ENCODE results near the gene LTBP1.
"Not testable (repeated sequence)": the region's sequence is repeated elsewhere in the genome, so short reads cannot be mapped to it uniquely, and the experiment has no call there.

Gene LTBP1

DNA sequence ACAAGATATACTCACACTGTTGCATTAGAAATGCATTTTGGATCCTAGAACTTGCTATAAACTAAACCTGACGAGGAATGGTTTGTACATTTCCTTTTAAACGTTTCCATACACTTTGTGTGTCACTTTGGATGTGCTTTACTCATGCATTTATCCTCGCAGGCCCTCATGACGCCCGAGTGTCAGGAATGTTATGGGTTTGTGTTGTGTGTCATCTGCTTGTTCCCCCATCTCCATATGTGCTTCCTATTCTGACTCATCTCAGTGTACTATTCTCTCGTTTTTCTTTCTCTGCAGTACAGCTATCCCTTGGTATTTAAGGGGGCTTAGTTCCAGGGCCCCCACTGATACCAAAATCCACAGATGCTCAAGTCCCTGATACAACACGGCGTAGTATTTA, 408.2 kb downstream of the LTBP1 start:
- Histone ChIP-seq H3K27ac (ENCODE audit: low read length) (no peak overlapping the region), H3K27me3 (ENCODE audit: control insufficient read depth, insufficient read depth, low read length) (no peaks in the 10 kb centered on the region), H3K9me3 (ENCODE audit: control insufficient read depth, low read depth, low read length) (no peaks in the 10 kb centered on the region), H3K36me3 (ENCODE audit: control insufficient read depth, low read depth, low read length) (no peaks in the 10 kb centered on the region), H3K4me3 (ENCODE audit: low read length) (no peak overlapping the region), H3K4me1 (ENCODE audit: control insufficient read depth, low read depth, low read length) (no peaks in the 10 kb centered on the region), H3K9ac (ENCODE audit: low read length) (no peak overlapping the region)

DNA sequence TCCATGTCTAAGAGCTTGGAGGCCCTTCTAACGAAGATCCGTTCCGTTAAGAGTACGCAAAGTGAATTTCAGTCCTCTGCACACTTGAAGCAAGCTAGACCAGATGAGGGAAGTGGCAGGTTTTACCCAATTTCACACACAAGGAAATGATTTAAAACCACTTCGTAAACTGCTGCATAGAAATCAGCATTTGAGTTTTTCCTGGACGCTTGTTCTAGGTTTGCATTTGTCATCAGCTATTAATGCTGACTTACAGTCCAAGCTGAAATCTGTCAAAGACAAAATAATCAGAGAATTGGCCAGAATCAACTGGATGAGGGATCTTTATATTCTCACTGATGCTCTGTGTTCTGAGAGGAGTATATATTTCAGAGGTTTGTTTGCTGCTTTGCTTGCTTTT, 412.1 kb downstream of the LTBP1 start:
- Histone ChIP-seq H3K9ac (ENCODE audit: low read length) (no peak overlapping the region), H3K4me3 (ENCODE audit: low read length) (no peak overlapping the region), H3K27ac (ENCODE audit: low read length) (no peak overlapping the region), H3K27me3 (ENCODE audit: control insufficient read depth, insufficient read depth, low read length) (no peaks in the 10 kb centered on the region), H3K36me3 (ENCODE audit: control insufficient read depth, low read depth, low read length) (no peaks in the 10 kb centered on the region), H3K9me3 (ENCODE audit: control insufficient read depth, low read depth, low read length) (no peaks in the 10 kb centered on the region), H3K4me1 (ENCODE audit: control insufficient read depth, low read depth, low read length) (no peaks in the 10 kb centered on the region)

DNA sequence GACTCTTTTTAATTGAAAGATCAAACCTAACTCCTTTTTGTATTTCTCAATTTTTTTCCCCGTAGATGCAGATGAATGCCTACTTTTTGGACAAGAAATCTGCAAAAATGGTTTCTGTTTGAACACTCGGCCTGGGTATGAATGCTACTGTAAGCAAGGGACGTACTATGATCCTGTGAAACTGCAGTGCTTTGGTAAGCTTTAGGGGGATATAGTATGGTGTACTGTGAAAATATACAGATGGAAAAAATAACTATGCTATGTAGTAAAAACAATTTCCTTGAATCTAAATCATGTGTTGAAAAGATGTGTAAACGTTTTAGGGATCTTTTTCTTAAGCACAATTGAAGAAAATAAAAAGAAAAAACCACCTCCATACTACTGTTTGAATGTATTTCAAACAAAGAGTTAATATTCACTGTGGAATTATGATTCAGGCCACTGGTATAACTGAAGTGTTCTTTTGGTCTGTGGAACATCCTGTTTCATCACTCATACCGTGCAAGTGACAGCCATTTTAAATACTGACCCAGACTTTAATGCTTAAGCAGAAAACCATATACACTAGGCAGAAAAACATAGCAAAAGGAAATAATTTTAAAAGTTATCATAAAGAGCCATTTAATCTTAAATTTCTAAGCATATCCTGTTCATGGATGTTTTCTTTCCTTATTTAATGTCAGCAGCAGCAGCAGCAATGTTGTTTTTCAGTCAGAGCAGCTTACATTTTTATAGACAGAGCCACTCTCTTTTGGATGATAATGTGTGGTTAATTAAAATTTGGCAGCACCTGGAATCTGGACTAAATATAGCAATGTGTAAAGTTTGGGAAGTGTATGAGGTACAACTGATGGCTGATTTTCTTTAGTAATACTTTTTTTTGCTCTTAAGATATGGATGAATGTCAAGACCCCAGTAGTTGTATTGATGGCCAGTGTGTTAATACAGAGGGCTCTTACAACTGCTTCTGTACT, 416.9 kb downstream of the LTBP1 start:
- Histone ChIP-seq H3K27ac (ENCODE audit: low read length) (no peak overlapping the region), H3K4me1 (ENCODE audit: control insufficient read depth, low read depth, low read length) (no peaks in the 10 kb centered on the region), H3K27me3 (ENCODE audit: control insufficient read depth, insufficient read depth, low read length) (no peaks in the 10 kb centered on the region), H3K36me3 (ENCODE audit: control insufficient read depth, low read depth, low read length) (no peaks in the 10 kb centered on the region), H3K9ac (ENCODE audit: low read length) (no peak overlapping the region), H3K4me3 (ENCODE audit: low read length) (no peak overlapping the region), H3K9me3 (ENCODE audit: control insufficient read depth, low read depth, low read length) (no peaks in the 10 kb centered on the region)

DNA sequence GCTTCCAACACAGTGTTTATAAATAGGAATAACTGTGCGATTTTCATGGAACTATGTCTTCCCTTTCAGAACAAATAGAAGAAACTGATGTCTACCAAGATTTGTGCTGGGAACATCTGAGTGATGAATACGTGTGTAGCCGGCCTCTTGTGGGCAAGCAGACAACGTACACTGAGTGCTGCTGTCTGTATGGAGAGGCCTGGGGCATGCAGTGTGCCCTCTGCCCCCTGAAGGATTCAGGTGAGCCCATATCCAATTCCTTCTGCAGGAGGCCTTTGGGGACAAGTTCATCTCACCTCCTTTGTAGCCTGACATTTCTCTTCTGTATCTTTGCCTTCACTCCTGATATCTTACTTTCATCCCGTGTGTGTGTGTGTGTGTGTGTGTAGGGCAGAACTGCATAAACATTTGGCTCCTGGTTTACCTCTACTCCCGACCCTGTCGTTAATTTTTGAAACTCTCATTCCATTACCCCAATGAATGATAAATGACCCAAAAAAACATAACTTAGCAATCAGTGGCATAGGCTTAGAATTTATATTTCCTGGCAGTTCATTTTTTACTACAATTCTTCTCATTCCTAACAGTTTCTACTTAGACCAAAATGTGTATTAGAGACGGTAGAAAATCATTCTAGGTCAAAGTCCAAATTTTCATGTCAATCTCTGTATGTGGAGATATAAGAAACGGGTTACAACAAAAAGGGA, 418.7 kb downstream of the LTBP1 start:
- H3K9ac ChIP-seq (ENCODE audit: low read length), result no peak overlapping the region

DNA sequence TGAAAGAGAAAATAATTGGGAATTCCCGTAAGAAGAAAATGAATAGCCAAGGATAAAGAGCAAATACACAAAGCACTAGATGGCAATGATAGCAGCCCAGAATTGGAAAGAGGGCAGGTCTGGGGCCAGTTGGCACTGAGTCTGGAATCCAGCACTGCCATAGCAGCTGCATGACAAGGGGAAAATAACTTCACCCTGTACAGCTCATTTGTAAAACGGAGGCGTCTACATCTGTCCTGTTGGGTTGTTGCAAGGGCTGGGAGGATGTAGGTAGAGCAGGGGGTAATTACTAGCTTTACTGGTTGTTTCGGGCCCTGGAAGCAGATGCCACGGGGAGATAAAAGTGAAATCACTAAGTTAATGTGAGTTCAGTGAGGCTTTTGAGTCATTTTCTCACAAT, 419.7 kb downstream of the LTBP1 start:
- no peak overlapping the region for H3K27ac ChIP-seq (ENCODE audit: low read length)
- H3K9ac ChIP-seq (ENCODE audit: low read length), result no peak overlapping the region
- H3K9me3 ChIP-seq (ENCODE audit: control insufficient read depth, low read depth, low read length), result no peaks in the 10 kb centered on the region
- H3K4me1 ChIP-seq (ENCODE audit: control insufficient read depth, low read depth, low read length), result no peaks in the 10 kb centered on the region
- no peaks in the 10 kb centered on the region for H3K36me3 ChIP-seq (ENCODE audit: control insufficient read depth, low read depth, low read length)
- no peak overlapping the region for H3K4me3 ChIP-seq (ENCODE audit: low read length)
- H3K27me3 ChIP-seq (ENCODE audit: control insufficient read depth, insufficient read depth, low read length), result no peaks in the 10 kb centered on the region

More for the DNA sequence above, 418.7 kb downstream of the LTBP1 start:
- Histone ChIP-seq H3K4me3 (ENCODE audit: low read length) (no peak overlapping the region), H3K4me1 (ENCODE audit: control insufficient read depth, low read depth, low read length) (no peaks in the 10 kb centered on the region), H3K27me3 (ENCODE audit: control insufficient read depth, insufficient read depth, low read length) (no peaks in the 10 kb centered on the region), H3K36me3 (ENCODE audit: control insufficient read depth, low read depth, low read length) (no peaks in the 10 kb centered on the region), H3K27ac (ENCODE audit: low read length) (no peak overlapping the region), H3K9me3 (ENCODE audit: control insufficient read depth, low read depth, low read length) (no peaks in the 10 kb centered on the region)

DNA sequence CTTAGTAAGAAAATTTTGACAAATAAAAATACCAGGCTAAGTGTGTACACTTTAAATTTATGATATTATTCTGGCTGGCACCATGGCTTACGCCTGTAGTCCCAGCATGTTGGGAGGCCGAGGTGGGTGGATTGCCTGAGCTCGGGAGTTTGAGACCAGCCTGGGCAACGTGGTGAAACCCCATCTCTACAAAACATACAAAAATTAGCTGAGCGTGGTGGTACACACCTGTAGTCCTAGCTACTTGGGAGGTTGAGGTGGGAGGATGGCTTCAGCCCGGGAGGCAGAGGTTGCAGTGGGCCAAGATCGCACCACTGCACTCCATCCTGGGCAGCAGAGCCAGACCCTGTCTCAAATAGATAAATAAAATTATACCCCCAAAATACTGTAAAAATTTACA, 421.8 kb downstream of the LTBP1 start:
- H3K9ac ChIP-seq (ENCODE audit: low read length); H3K4me1 ChIP-seq (ENCODE audit: control insufficient read depth, low read depth, low read length); H3K36me3 ChIP-seq (ENCODE audit: control insufficient read depth, low read depth, low read length); H3K27me3 ChIP-seq (ENCODE audit: control insufficient read depth, insufficient read depth, low read length); H3K9me3 ChIP-seq (ENCODE audit: control insufficient read depth, low read depth, low read length); H3K27ac ChIP-seq (ENCODE audit: low read length); H3K4me3 ChIP-seq (ENCODE audit: low read length): not testable (repeated sequence)

DNA sequence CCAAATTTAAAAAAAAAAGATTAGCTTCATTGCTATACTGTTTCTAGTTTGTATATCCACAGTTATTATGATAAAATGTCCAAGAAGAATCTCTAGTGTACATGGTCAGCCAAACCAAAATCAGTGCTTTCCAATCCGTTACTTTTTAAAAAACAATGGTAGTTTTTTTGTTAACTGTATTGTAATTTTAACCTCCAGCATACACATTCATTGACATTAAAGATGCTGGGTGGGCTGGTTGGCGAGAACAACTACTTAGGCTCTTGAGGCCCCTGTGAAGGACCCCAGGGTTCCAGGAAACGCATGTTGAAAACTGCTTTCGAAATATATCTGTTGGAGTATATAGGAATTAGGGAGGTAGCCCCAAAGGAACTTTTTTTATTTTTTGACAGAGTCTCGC, 422.4 kb downstream of the LTBP1 start:
- Histone ChIP-seq H3K9ac (ENCODE audit: low read length) (no peak overlapping the region), H3K27me3 (ENCODE audit: control insufficient read depth, insufficient read depth, low read length) (no peaks in the 10 kb centered on the region), H3K27ac (ENCODE audit: low read length) (no peak overlapping the region), H3K4me1 (ENCODE audit: control insufficient read depth, low read depth, low read length) (no peaks in the 10 kb centered on the region), H3K9me3 (ENCODE audit: control insufficient read depth, low read depth, low read length) (no peaks in the 10 kb centered on the region), H3K4me3 (ENCODE audit: low read length) (no peak overlapping the region), H3K36me3 (ENCODE audit: control insufficient read depth, low read depth, low read length) (no peaks in the 10 kb centered on the region)

DNA sequence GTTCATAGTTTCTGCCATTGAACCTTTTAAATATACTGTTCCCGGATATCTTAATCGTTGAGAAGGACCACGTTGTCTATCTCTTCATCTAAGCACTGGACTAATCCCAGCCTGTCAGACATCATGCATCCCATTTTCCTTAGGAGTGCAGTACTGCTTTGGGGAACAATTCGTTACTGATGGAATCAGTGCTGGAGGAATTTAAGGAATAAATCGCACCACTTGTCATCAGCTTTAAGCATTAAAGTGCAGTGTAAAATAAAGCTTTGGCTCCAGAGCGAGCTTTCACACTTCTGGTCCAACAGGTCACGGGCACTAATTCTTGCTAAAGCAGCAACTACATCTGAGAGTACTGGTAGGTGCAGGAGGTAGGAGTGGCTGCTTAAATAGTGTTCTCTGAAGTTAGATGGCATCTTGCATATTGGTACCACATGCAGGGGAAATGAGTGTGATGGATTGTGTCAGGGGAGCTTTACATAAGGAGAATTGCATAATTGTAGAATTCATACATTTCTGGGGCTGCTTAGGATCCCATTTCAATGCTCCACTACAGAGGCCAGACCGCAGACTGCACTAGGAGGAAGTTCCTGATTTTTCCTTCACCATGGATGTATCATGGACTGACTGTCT, 424.0 kb downstream of the LTBP1 start:
- Histone ChIP-seq H3K27me3 (ENCODE audit: control insufficient read depth, insufficient read depth, low read length) (no peaks in the 10 kb centered on the region), H3K9ac (ENCODE audit: low read length) (no peak overlapping the region), H3K36me3 (ENCODE audit: control insufficient read depth, low read depth, low read length) (no peaks in the 10 kb centered on the region), H3K4me1 (ENCODE audit: control insufficient read depth, low read depth, low read length) (no peaks in the 10 kb centered on the region), H3K4me3 (ENCODE audit: low read length) (no peak overlapping the region), H3K27ac (ENCODE audit: low read length) (no peak overlapping the region), H3K9me3 (ENCODE audit: control insufficient read depth, low read depth, low read length) (no peaks in the 10 kb centered on the region)

- Histone ChIP-seq H3K9me3 (ENCODE audit: control insufficient read depth, low read depth, low read length) (no peaks in the 10 kb centered on the region), H3K36me3 (ENCODE audit: control insufficient read depth, low read depth, low read length) (no peaks in the 10 kb centered on the region), H3K27ac (ENCODE audit: low read length) (no peak overlapping the region), H3K4me1 (ENCODE audit: control insufficient read depth, low read depth, low read length) (peaks cover 4% of the 10 kb centered on the region), H3K27me3 (ENCODE audit: control insufficient read depth, insufficient read depth, low read length) (no peaks in the 10 kb centered on the region), H3K4me3 (ENCODE audit: low read length) (no peak overlapping the region), H3K9ac (ENCODE audit: low read length) (no peak overlapping the region)
Measured at GRCh38 chr2:33371304-33372090, 424.7 kb downstream of the LTBP1 start.

DNA sequence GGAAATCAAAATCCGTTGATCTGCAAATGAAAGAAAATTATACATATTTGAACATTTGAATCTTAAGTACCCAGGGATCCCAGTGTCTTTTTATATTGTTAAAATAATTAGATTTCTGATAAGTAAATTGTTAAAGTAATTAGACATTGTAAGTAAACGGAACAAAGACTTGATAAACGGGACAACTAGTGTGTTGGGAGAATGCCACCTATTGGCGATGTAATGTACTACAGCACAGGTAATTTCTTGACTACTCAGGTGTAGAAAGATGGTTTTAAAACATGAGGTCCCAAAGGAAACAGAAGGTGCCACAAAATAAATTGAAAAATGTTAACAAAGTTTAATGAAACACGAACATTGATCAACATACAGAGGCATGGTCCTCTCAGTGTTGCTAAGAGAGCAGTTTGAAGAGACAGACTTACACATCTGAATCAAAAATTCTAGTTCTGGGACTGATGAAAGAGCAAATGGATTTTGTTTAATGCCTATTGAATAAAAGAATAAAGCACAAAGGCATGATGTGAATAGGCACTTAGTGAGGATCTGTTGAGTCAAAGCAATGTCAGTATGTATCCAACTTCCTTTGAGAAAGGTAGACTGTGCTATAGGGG, 426.3 kb downstream of the LTBP1 start:
- H3K36me3 ChIP-seq (ENCODE audit: control insufficient read depth, low read depth, low read length), result no peaks in the 10 kb centered on the region
- H3K4me1 ChIP-seq (ENCODE audit: control insufficient read depth, low read depth, low read length), result peaks cover 10% of the 10 kb centered on the region
- no peaks in the 10 kb centered on the region for H3K9me3 ChIP-seq (ENCODE audit: control insufficient read depth, low read depth, low read length)
- H3K4me3 ChIP-seq (ENCODE audit: low read length), result no peak overlapping the region
- H3K27ac ChIP-seq (ENCODE audit: low read length), result no peak overlapping the region
- H3K9ac ChIP-seq (ENCODE audit: low read length), result no peak overlapping the region
- H3K27me3 ChIP-seq (ENCODE audit: control insufficient read depth, insufficient read depth, low read length), result no peaks in the 10 kb centered on the region

DNA sequence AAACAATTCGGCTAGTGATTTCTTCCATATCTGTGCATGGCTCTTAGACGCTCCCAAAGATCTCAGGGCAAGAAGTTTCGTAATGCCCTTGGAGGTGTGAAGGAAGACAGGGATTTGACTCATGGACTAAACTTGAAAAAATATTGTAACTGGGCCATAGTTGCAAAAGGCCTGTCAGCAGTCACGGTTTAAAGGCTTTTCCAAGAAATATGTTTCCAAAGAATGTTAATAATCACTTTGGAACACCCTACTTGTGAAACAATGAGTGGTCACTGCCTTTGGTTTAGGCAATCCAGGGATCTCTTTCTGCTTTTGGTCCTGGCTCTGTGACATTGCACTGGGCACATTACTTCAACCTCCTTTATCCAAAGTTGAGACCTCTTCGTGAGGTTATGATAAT, 427.2 kb downstream of the LTBP1 start:
- H3K27ac ChIP-seq (ENCODE audit: low read length), result no peak overlapping the region
- no peaks in the 10 kb centered on the region for H3K9me3 ChIP-seq (ENCODE audit: control insufficient read depth, low read depth, low read length)
- no peaks in the 10 kb centered on the region for H3K27me3 ChIP-seq (ENCODE audit: control insufficient read depth, insufficient read depth, low read length)
- H3K4me3 ChIP-seq (ENCODE audit: low read length), result no peak overlapping the region
- peaks cover 16% of the 10 kb centered on the region for H3K4me1 ChIP-seq (ENCODE audit: control insufficient read depth, low read depth, low read length)
- no peaks in the 10 kb centered on the region for H3K36me3 ChIP-seq (ENCODE audit: control insufficient read depth, low read depth, low read length)
- H3K9ac ChIP-seq (ENCODE audit: low read length), result no peak overlapping the region
